ENCODE measurements around the gene MYOM3. TPM values are rescaled to one million over a fixed set of nuclear protein-coding genes. Genes with fewer than 3 reads are reported as not detected.
A peak's percentile ranks its signal among the peaks of the same experiment; 100 is the strongest.

MYOM3 gene
- total and polyA plus RNA-seq, 8 donors: 0.12 to 1.8 (median 0.18) TPM; not detected in 1

DNA sequence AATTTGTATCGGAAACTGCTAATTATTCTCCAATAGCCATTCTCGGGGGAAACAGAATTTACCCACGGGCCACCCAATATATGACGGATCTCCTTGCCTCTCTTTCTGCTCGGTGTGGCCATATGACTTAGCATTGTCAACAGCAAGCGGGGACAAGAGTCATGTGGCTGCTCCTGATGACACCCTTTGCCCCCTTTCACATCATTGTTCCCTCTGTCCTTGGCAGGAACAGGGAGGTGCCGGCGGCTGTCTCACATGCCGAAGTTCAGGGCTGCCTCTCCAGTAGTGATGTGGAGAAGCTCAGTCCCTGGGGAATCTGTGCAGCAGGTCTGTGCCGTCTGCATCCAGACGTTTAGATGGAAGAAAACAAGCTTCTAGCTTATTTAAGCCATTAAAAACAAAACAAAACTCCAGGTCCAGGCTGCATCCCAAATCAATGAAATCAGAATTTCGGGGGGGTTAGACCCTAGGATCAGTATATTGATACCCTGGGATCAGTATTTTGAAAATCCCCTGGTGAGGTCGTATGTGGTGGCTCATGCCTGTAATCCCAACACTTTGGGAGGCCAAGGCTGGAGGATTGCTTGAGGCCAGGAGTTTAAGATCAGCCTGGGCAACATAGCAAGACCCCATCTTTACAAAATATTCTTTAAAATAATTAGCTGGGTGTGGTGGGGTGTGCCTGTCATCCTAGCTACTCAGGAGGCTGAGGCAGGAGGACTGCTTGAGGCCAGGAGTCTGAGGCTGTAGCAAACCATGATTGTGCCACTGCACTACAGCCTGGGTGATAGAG is 10.8 kb downstream of the MYOM3 start:
- H3K27me3 ChIP-seq: no peaks in the 10 kb centered on the region
- H3K27ac ChIP-seq: no peak overlapping the region
- DNase-seq: no peak
- H3K4me1 ChIP-seq: peaks cover 0 to 8% (median 0%) of the 10 kb centered on the region in 4 donors
- H3K4me3 ChIP-seq: no peak overlapping the region
- intact Hi-C loops (cut with DNase I; ENCODE audit: low total_unique reads): no loop called here
- 81 to 87% (median 85%) methylated on average over 13 of the region's 13 CpGs for WGBS, 5 donors
- TF ChIP-seq POLR2A (IDR thresholded peaks at IDR 0.05) (no peak), EP300 (IDR thresholded peaks at IDR 0.05) (no peak), POLR2AphosphoS5 (IDR thresholded peaks at IDR 0.05) (no peak)
- TF ChIP-seq, protein P1, sequence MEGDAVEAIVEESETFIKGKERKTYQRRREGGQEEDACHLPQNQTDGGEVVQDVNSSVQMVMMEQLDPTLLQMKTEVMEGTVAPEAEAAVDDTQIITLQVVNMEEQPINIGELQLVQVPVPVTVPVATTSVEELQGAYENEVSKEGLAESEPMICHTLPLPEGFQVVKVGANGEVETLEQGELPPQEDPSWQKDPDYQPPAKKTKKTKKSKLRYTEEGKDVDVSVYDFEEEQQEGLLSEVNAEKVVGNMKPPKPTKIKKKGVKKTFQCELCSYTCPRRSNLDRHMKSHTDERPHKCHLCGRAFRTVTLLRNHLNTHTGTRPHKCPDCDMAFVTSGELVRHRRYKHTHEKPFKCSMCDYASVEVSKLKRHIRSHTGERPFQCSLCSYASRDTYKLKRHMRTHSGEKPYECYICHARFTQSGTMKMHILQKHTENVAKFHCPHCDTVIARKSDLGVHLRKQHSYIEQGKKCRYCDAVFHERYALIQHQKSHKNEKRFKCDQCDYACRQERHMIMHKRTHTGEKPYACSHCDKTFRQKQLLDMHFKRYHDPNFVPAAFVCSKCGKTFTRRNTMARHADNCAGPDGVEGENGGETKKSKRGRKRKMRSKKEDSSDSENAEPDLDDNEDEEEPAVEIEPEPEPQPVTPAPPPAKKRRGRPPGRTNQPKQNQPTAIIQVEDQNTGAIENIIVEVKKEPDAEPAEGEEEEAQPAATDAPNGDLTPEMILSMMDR (IDR thresholded peaks at IDR 0.05): no peak
- H3K36me3 ChIP-seq: no peaks in the 10 kb centered on the region
- H3K9me3 ChIP-seq: no peaks in the 10 kb centered on the region

DNA sequence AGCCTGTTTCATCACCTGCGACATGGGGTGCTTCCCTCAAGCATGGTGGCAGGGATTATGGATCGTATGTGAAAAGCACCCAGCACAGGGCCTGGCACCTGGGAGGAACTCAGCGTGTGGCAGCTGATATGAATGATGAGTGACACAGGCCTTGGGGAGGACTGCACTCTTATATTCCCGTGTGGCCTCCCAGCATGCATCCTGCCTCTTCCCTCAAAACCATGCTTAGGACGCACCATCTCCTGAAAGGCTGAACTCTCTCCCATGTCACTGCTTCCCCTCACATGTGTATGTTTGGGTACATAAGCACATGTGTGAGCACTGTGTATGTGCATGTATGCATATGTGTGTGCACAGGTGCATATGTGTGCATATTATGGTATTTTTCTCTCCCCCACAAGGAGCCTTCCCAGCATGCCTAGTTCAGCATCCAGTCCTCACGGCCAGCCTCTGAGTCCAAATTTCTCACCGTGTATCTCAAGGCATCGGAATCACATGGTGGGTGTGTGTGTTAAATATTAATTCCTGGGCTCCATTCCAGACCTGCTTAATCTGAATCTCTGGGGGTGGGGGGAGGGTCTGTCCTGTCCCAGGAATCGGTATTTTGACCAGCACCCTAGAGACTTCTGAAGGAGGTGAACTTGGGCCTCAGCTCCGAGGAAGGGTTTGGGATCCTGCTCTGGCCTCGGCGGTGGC is 12.8 kb downstream of the MYOM3 start:
- Histone ChIP-seq H3K4me3 (no peak overlapping the region), H3K9me3 (no peaks in the 10 kb centered on the region), H3K4me1 (peaks cover 0 to 8% (median 0%) of the 10 kb centered on the region in 4 donors), H3K36me3 (no peaks in the 10 kb centered on the region), H3K27ac (no peak overlapping the region), H3K27me3 (peaks cover 0 to 10% (median 0%) of the 10 kb centered on the region in 3 donors)
- TF ChIP-seq POLR2A (IDR thresholded peaks at IDR 0.05) (no peak), EP300 (IDR thresholded peaks at IDR 0.05) (no peak), POLR2AphosphoS5 (IDR thresholded peaks at IDR 0.05) (no peak)
- TF ChIP-seq, protein P1 (IDR thresholded peaks at IDR 0.05): no peak
- WGBS, 5 donors: 50 to 64% (median 58%) methylated on average over 12 of the region's 12 CpGs
- intact Hi-C loops (cut with DNase I; ENCODE audit: low total_unique reads): no loop called here
- DNase-seq: peak in 1 of 2 donors; percentile 51

DNA sequence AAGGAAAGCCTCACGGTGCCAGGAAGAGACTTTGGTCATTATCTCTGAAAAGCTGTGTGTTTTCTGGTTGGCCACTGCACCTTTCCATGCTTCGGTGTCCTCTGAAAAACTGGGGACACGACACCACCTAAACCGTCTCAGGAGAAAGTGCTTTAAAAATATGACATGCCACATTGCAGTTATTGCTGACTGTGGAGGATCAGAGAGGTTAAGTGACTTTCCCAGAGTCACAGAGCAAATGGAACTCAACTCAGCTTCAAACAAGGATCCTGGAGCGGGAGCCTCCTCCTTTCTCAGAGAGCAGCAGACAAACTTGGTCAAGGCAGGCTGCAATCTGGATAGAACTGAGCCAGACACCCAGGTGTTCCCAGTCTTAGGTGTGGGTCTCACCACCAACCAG is 13.8 kb downstream of the MYOM3 start:
- Histone ChIP-seq H3K9me3 (no peaks in the 10 kb centered on the region), H3K27ac (no peak overlapping the region), H3K27me3 (peaks cover 0 to 10% (median 0%) of the 10 kb centered on the region in 3 donors), H3K36me3 (no peaks in the 10 kb centered on the region), H3K4me1 (peaks cover 0 to 2% (median 0%) of the 10 kb centered on the region in 4 donors), H3K4me3 (no peak overlapping the region)
- no peak for DNase-seq
- no peak for TF ChIP-seq EP300 (IDR thresholded peaks at IDR 0.05)
- TF ChIP-seq, protein P1 (IDR thresholded peaks at IDR 0.05): no peak
- TF ChIP-seq POLR2AphosphoS5 (IDR thresholded peaks at IDR 0.05): no peak
- TF ChIP-seq POLR2A (IDR thresholded peaks at IDR 0.05): no peak
- WGBS, 5 donors: 84 to 94% (median 93%) methylated on average over 5 of the region's 5 CpGs
- intact Hi-C loops (cut with DNase I; ENCODE audit: low total_unique reads): no loop called here

DNA sequence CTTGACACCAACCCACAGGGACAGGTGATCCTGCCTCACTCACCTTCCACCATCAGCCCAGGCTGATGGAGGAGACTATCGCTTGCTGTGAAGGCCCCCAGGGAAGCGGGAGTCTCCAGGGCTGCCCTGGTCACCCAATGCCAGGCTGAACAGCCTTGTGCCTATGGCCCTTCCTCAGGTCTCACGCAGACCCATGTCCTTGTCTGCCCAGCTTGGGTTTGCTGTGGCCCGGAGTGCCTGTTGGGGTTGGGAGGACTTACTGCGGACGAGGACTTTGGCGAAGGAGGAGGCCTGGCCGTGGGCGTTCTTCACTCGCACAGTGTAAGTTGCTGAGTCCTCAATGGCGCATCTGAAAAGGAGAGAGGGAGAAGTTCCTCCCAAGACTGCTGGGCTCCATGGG is 14.3 kb downstream of the MYOM3 start:
- intact Hi-C loops (cut with DNase I; ENCODE audit: low total_unique reads): no loop called here
- DNase-seq: no peak
- Histone ChIP-seq H3K4me3 (no peak overlapping the region), H3K36me3 (no peaks in the 10 kb centered on the region), H3K9me3 (no peaks in the 10 kb centered on the region), H3K4me1 (no peaks in the 10 kb centered on the region), H3K27ac (no peak overlapping the region), H3K27me3 (peaks cover 0 to 10% (median 0%) of the 10 kb centered on the region in 3 donors)
- 93 to 96% (median 95%) methylated on average over 9 to 11 of the region's 11 CpGs for WGBS, 5 donors
- TF ChIP-seq POLR2A (IDR thresholded peaks at IDR 0.05): no peak
- no peak for TF ChIP-seq EP300 (IDR thresholded peaks at IDR 0.05)
- TF ChIP-seq, protein P1 (IDR thresholded peaks at IDR 0.05): no peak
- no peak for TF ChIP-seq POLR2AphosphoS5 (IDR thresholded peaks at IDR 0.05)

Data from stomach (tissue), 9 donors.